GM12865 (cell line): ENCODE measurements around the gene HBG2.

Experiments used
- DNase-seq: peaks from one replicate; pipeline ENCODE4 v3.0.0; 2010; ENCODE audit warnings: low read depth
- H3K4me3 ChIP-seq: 2 replicates; pipeline ENCODE4 v1.5.1; 2011; ENCODE audit warnings: mild to moderate bottlenecking, low read depth, low read length, control low read depth
- TF ChIP-seq, protein P1 (sequence below): IDR thresholded peaks from 2 replicates; pipeline ENCODE4 v1.5.1; 2011; ENCODE audit warnings: low read length, control low read depth, low read depth, inconsistent platforms; ENCODE audit not compliant: insufficient read depth; ENCODE audit errors: missing control alignments

The HBG2 gene

DNA sequence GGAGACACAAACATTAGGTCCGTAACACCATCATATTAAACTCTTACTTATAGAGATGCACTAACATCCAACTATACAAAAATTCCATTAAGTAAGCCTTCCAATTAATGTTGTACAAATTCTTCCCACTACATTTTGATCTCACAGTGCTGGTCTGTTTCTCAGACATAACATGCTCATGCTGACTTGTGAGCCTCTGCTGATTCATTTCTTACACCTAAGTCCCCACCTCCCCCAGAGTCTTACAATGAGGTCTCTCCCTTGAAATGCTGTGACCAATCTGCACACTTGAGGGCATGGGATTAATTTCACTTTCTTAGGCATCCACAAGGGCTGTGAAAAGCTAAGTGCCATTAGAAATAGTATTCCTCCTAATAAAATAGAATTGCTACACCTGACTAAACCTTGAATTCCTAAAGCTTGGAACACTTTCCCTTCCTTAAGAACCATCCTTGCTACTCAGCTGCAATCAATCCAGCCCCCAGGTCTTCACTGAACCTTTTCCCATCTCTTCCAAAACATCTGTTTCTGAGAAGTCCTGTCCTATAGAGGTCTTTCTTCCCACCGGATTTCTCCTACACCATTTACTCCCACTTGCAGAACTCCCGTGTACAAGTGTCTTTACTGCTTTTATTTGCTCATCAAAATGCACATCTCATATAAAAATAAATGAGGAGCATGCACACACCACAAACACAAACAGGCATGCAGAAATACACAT lies 6.9 kb downstream of the HBG2 start:
- H3K4me3 ChIP-seq: no peak overlapping the region
- no peak for DNase-seq
- TF ChIP-seq, protein P1, sequence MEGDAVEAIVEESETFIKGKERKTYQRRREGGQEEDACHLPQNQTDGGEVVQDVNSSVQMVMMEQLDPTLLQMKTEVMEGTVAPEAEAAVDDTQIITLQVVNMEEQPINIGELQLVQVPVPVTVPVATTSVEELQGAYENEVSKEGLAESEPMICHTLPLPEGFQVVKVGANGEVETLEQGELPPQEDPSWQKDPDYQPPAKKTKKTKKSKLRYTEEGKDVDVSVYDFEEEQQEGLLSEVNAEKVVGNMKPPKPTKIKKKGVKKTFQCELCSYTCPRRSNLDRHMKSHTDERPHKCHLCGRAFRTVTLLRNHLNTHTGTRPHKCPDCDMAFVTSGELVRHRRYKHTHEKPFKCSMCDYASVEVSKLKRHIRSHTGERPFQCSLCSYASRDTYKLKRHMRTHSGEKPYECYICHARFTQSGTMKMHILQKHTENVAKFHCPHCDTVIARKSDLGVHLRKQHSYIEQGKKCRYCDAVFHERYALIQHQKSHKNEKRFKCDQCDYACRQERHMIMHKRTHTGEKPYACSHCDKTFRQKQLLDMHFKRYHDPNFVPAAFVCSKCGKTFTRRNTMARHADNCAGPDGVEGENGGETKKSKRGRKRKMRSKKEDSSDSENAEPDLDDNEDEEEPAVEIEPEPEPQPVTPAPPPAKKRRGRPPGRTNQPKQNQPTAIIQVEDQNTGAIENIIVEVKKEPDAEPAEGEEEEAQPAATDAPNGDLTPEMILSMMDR: no peak

DNA sequence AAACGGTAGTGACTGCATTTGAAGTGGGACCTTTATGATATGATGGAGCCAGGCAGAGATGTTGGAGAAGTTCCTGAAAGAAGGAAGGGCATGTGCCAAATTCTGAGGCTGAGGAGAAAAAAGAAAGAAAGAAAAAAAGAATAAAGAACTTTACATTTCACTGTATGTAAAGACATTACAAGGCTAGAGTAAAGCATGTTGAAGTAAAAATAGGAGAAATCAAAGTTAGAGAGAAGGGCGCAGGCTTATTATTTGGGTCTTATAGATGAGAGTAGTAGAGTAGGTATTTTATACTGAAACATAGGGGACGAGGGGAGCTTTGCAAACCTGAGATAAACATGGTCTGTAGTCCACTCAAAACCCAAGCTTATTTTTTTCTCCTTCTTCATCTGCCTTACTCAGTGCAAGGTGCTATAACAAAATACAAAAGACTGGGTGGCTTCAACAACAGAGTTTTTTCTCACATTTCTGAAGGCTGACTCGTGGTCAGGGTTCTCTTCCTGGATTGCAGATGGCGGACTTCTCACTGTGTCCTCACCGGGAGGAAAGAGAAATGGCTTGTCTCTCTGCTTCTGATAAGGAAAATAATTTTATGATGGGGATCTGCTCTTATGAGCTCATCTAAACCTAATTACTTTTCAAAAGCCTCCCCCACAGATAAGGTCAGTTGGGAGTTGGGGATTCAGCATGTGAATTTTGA lies 7.7 kb downstream of the HBG2 start:
- H3K4me3 ChIP-seq: no peak overlapping the region
- no peak for DNase-seq
- TF ChIP-seq, protein P1: no peak

DNA sequence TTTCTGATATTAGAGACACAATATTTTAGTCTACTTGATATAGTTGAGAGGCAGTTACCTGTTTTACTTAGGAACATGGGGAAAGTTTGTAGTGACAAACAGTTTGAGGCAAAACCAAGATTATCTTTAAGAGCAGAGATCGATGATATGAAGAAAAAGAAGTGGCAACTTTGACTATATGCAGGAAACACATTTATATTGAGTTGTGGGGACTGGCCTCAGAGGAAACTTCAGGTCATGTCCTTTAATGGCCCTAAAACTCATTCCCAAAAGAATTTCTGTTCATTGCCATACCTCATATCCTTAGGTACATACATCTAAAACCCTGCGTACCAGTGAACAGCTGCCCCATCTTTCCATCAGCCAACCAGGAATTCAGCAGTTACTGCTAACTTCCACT lies 9.4 kb downstream of the HBG2 start:
- no peak for DNase-seq
- TF ChIP-seq, protein P1: no peak
- H3K4me3 ChIP-seq: no peak overlapping the region

DNA sequence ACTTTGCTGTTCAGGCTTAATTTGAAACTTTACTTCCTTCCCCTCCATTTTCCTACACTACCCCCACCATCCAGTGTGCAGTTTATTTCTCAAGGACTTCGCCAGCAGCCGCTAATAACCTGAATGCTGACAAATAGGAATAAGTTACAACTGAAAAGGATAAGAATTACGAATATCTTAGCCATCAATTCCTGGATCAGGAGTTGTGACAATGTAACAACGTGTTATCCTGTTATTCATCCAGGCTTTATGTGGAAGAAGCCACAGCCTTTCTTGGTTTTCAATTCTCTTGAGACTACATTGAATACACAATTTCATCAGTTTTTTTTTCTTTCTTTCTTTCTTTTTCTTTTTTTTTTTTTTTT lies 10.8 kb downstream of the HBG2 start:
- DNase-seq: no peak
- TF ChIP-seq, protein P1: no peak
- H3K4me3 ChIP-seq: no peak overlapping the region

DNA sequence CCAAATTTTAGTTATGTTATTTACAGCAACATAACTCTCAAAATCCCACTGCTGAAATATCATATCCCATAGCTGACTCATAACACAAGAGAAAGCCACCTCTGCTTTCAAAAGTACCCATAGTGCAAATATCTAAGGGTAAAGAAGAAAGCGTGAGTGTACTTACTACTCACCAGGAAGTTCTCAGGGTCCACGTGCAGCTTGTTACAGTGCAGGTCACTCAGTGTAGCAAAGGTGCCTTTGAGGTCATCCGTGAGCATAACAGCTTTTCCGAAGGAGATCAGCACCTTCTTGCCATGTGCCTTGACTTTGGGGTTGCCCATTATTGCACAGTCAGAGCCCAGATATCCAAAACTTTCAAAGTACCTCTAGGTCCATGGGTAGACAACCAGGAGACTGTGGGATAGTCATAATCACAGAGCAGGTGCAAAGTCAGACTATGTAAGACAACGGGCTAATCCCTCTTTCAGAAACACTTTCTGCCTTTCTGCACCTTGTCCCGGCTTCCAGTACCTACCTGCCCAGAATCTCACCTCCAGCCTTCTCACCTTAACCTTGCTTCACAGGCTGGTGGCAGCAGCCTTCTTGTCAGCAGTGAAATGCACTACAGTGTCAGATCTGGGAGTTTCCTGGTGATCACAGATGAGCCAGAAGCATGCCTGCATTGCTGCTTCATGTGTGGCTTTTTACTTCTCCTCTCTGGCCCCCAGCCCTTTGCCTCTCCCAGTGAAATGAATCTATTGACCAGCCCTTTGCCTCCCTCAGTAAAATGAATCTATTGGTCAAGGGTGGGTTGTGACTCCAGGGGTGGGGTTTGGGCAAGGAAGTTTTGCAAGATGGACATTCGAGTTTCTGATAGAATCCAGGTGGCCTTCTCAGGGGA lies 11.4 kb downstream of the HBG2 start:
- no peak overlapping the region for H3K4me3 ChIP-seq
- TF ChIP-seq, protein P1: no peak
- DNase-seq: peak; percentile 31

DNA sequence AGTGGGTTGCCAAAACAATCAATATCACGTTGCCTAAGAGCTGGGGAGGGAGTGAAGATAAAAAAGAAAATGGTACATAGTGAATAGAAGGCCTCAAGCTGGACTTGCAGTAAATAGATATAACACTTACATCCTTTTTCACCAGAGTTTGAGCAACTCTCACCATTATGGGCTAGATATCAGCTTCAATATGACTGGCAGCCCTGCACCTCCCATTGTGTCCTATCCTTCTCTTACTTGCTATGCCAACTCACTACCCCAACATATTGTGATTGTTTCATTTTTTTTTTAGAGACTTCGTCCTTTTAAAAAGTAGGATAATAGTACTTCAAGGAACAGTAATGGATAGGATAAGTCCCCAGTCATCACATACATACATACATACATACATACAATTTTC lies 12.4 kb downstream of the HBG2 start:
- TF ChIP-seq, protein P1: no peak
- no peak overlapping the region for H3K4me3 ChIP-seq
- DNase-seq: no peak
